ENCODE results near the gene MAPRE2. TPM values are rescaled to one million over a fixed set of nuclear protein-coding genes. Genes with fewer than 3 reads are reported as not detected.

The MAPRE2 gene
- total RNA-seq (2022; extraction: Qiagen RNA extraction) = 9.9 to 14.9 TPM (median 11.2 TPM) in 5 replicates

DNA sequence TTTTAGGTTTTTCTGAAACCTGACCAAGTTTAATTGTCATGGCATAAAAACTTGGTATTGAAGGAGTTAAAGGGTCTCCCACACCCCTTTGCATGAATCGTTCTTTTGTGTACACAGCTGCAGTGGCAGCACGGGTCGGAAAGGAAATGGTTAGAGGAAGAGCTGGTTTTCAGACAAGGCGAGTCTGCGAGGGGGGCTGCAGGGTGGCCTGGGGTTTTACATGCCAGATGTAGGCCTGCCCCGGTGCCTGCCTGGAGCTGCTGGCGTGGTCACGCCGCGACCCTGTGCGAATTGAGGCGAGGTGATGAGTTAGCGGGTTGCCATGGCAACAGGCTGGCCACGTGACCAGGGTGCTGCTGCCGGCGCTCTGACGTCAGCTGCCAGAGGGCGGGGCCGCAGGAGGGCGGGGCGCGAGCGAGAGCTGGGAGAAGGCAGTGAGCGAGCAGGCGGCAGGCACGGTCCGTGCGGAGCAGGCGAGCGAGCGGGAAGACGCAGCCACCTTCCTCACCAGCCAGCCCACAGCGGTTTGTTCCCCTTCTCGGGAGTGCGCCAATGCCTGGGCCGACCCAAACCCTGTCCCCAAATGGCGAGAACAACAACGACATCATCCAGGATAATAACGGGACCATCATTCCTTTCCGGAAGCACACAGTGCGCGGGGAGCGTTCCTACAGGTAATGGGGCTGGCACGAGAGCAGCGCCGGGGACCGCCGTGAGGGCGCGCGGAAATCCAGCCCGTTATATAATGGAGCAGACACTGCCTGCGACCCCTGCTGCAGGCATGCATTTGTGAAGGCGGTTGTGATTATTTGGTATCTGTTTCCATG is at the start of gene MAPRE2:
TSS of gene MAPRE2 (plus strand) at position 426 of the 827 bp plus-strand sequence. CDS start at position 553, 127 bp downstream.

Other genes starting within 250 kb of the MAPRE2 start
- gene ZNF397, start 199.6 kb downstream of the MAPRE2 start, total RNA-seq (2022; extraction: Qiagen RNA extraction) = 3.1 to 4.9 TPM (median 4.5 TPM) in 5 replicates
- 0.67 to 0.88 TPM (median 0.84 TPM) in 5 replicates for gene ZSCAN30, start 248.8 kb downstream of the MAPRE2 start, total RNA-seq (2022; extraction: Qiagen RNA extraction)